DND-41 (cell line): ENCODE results near the gene TMEM11.

Experiments used
- ATAC-seq: fragments of 200-7000 bp; cut with Tn5 transposase; 3 replicates; pipeline ENCODE4 v1.9.1; 2021; ENCODE audit warnings: low read depth; ENCODE audit not compliant: insufficient read depth
- DNase-seq: peaks from one replicate; pipeline ENCODE4 v3.0.0-alpha.2; 2020
- H2AFZ ChIP-seq: 2 replicates; pipeline ENCODE4 v1.6.0; 2012; ENCODE audit warnings: low read depth, low read length
- H3K27ac ChIP-seq: 2 replicates; pipeline ENCODE4 v1.5.1; 2012; ENCODE audit warnings: low read length, inconsistent platforms
- H3K27me3 ChIP-seq: fragments of 200-600 bp; sonication (generic); 2 replicates; pipeline ENCODE4 v1.6.0; 2012; ENCODE audit warnings: low read length, mild to moderate bottlenecking, inconsistent platforms; ENCODE audit not compliant: insufficient read depth, poor library complexity
- H3K36me3 ChIP-seq: 2 replicates; pipeline ENCODE4 v1.5.1; 2012; ENCODE audit warnings: low read length, inconsistent platforms; ENCODE audit not compliant: insufficient read depth
- H3K4me1 ChIP-seq: 2 replicates; pipeline ENCODE4 v1.5.1; 2012; ENCODE audit warnings: mild to moderate bottlenecking, low read length; ENCODE audit not compliant: insufficient read depth
- H3K4me2 ChIP-seq: 2 replicates; pipeline ENCODE4 v1.6.0; 2012; ENCODE audit warnings: mild to moderate bottlenecking, moderate library complexity, low read length, inconsistent platforms; ENCODE audit not compliant: insufficient read depth
- H3K4me3 ChIP-seq, 2 experiments: fragments of 200-600 bp in 1 of 2; shearing (Covaris generic) in 1 of 2; 2 replicates each; pipeline ENCODE4 v1.5.1; 2012 to 2016; ENCODE audit warnings: inconsistent platforms in 2 of 2, low read length in 2 of 2, mild to moderate bottlenecking in 2 of 2, low read depth in 1 of 2, moderate library complexity in 1 of 2
- H3K79me2 ChIP-seq: 2 replicates; pipeline ENCODE4 v1.6.0; 2012; ENCODE audit warnings: low read length, inconsistent platforms; ENCODE audit not compliant: insufficient read depth
- H3K9ac ChIP-seq: 2 replicates; pipeline ENCODE4 v1.6.0; 2012; ENCODE audit warnings: low read depth, mild to moderate bottlenecking, inconsistent platforms, low read length, moderate library complexity
- H3K9me3 ChIP-seq: 2 replicates; pipeline ENCODE4 v1.5.1; 2012; ENCODE audit warnings: low read length, moderate library complexity, mild to moderate bottlenecking, inconsistent platforms; ENCODE audit not compliant: insufficient read depth, severe bottlenecking
- H4K20me1 ChIP-seq: 2 replicates; pipeline ENCODE4 v1.6.0; 2012; ENCODE audit warnings: low read length; ENCODE audit not compliant: insufficient read depth
- EZH2 ChIP-seq: IDR thresholded peaks from 3 replicates; pipeline ENCODE4 v1.6.1; 2012; ENCODE audit warnings: borderline replicate concordance, low read depth, mild to moderate bottlenecking, moderate library complexity, low read length, inconsistent platforms; ENCODE audit not compliant: severe bottlenecking
- TF ChIP-seq, protein P1 (sequence below): IDR thresholded peaks from 2 replicates; pipeline ENCODE4 v1.5.1; 2012; ENCODE audit warnings: borderline replicate concordance, low read length, moderate library complexity, mild to moderate bottlenecking; ENCODE audit not compliant: poor library complexity, severe bottlenecking; ENCODE audit errors: extremely low read depth

TMEM11 gene

DNA sequence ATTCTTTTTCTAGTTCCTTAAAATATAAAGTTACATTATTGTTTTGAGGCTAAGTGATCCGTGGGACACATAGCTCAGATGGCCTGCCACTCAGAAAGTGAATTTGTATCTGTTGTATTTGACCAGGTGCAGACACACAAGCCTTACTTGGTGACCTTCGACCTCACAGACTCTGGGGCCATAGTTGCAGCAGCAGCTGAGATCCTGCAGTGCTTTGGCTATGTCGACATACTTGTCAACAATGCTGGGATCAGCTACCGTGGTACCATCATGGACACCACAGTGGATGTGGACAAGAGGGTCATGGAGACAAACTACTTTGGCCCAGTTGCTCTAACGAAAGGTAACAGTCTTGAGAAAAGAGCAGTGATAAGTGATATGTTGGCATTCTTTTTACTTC is 30.5 kb downstream of the TMEM11 start:
- Histone ChIP-seq H3K36me3 (peaks cover 35% of the 10 kb centered on the region), H3K27ac (no peak overlapping the region), H3K27me3 (no peaks in the 10 kb centered on the region), H3K4me1 (no peaks in the 10 kb centered on the region), H3K79me2 (no peaks in the 10 kb centered on the region), H3K9ac (no peak overlapping the region), H2AFZ (no peak overlapping the region), H3K9me3 (no peaks in the 10 kb centered on the region), H4K20me1 (no peaks in the 10 kb centered on the region), H3K4me3 (no peak overlapping the region), H3K4me2 (no peak overlapping the region)
- no peak for TF ChIP-seq EZH2
- TF ChIP-seq, protein P1, sequence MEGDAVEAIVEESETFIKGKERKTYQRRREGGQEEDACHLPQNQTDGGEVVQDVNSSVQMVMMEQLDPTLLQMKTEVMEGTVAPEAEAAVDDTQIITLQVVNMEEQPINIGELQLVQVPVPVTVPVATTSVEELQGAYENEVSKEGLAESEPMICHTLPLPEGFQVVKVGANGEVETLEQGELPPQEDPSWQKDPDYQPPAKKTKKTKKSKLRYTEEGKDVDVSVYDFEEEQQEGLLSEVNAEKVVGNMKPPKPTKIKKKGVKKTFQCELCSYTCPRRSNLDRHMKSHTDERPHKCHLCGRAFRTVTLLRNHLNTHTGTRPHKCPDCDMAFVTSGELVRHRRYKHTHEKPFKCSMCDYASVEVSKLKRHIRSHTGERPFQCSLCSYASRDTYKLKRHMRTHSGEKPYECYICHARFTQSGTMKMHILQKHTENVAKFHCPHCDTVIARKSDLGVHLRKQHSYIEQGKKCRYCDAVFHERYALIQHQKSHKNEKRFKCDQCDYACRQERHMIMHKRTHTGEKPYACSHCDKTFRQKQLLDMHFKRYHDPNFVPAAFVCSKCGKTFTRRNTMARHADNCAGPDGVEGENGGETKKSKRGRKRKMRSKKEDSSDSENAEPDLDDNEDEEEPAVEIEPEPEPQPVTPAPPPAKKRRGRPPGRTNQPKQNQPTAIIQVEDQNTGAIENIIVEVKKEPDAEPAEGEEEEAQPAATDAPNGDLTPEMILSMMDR = no peak
- no peak for DNase-seq
- ATAC-seq = no peak

- Histone ChIP-seq H3K27me3 (no peaks in the 10 kb centered on the region), H2AFZ (no peak overlapping the region), H4K20me1 (no peaks in the 10 kb centered on the region), H3K27ac (no peak overlapping the region), H3K4me2 (no peak overlapping the region), H3K4me1 (no peaks in the 10 kb centered on the region), H3K36me3 (peaks cover 17% of the 10 kb centered on the region), H3K9ac (no peak overlapping the region), H3K9me3 (no peaks in the 10 kb centered on the region), H3K79me2 (no peaks in the 10 kb centered on the region), H3K4me3 (no peak overlapping the region)
- ATAC-seq (no peak), DNase-seq (no peak)
- no peak for TF ChIP-seq EZH2
- TF ChIP-seq, protein P1 = no peak
Observed at GRCh38 chr17:21177854-21178600, 35.9 kb downstream of the TMEM11 start.

GRCh38 chr17:21177401-21177800 is 36.6 kb downstream of the TMEM11 start:
- Histone ChIP-seq H3K4me3 (no peak overlapping the region), H3K27me3 (no peaks in the 10 kb centered on the region), H4K20me1 (peaks cover 4% of the 10 kb centered on the region; the same call in 1 of the 2 replicates), H3K9ac (no peak overlapping the region), H3K79me2 (no peaks in the 10 kb centered on the region), H3K27ac (no peak overlapping the region), H2AFZ (no peak overlapping the region), H3K9me3 (no peaks in the 10 kb centered on the region), H3K4me2 (no peak overlapping the region), H3K36me3 (peaks cover 23% of the 10 kb centered on the region), H3K4me1 (no peaks in the 10 kb centered on the region)
- no peak for ATAC-seq
- no peak for DNase-seq
- TF ChIP-seq, protein P1 = no peak
- no peak for TF ChIP-seq EZH2
